Aorta (tissue), 5 donors: ENCODE data around the gene ANKRD23. TPM values are rescaled to one million over a fixed set of nuclear protein-coding genes. Genes with fewer than 3 reads are reported as not detected.

Experiments
- ATAC-seq: fragments of 200-7000 bp; cut with Tn5 transposase; one replicate; pipeline ENCODE4 v1.9.1; 2022; ENCODE audit warnings: moderate library complexity; ENCODE audit not compliant: low FRiP score
- DNase-seq, 2 donors: peaks; one replicate each; pipeline ENCODE4 v3.0.0-alpha.2; 2020
- H3K27ac ChIP-seq, 2 donors: one replicate each; pipeline ENCODE4 v1.5.1; 2013; ENCODE audit warnings: low read length in 2 of 2, mild to moderate bottlenecking in 2 of 2, moderate library complexity in 2 of 2, control low read depth in 1 of 2, inconsistent platforms in 1 of 2, low read depth in 1 of 2
- H3K27me3 ChIP-seq, 2 donors: one replicate each; pipeline ENCODE4 v1.6.1; 2013; ENCODE audit warnings: control low read depth in 1 of 2, low read length in 1 of 2, mild to moderate bottlenecking in 1 of 2, moderate library complexity in 1 of 2; ENCODE audit not compliant: insufficient read depth in 2 of 2, control insufficient read depth in 1 of 2
- H3K36me3 ChIP-seq, 2 donors: one replicate each; pipeline ENCODE4 v1.6.1; 2013; ENCODE audit warnings: control low read depth in 1 of 2, low read length in 1 of 2, mild to moderate bottlenecking in 1 of 2; ENCODE audit not compliant: insufficient read depth in 2 of 2, control insufficient read depth in 1 of 2
- H3K4me1 ChIP-seq, 2 donors: one replicate each; pipeline ENCODE4 v1.6.1; 2013; ENCODE audit warnings: low read length in 2 of 2, control low read depth in 1 of 2, mild to moderate bottlenecking in 1 of 2, moderate library complexity in 1 of 2; ENCODE audit not compliant: insufficient read depth in 2 of 2, control insufficient read depth in 1 of 2
- H3K4me3 ChIP-seq, 2 donors: one replicate each; pipeline ENCODE4 v1.5.1; 2013; ENCODE audit warnings: low read length in 2 of 2, control low read depth in 1 of 2, mild to moderate bottlenecking in 1 of 2
- H3K9me3 ChIP-seq: one replicate; pipeline ENCODE4 v1.6.1; 2013; ENCODE audit warnings: mild to moderate bottlenecking, low read length; ENCODE audit not compliant: control insufficient read depth
- WGBS, 2 donors: extraction: QIAGEN DNeasy Blood & Tissue Kit; methylation state at CpG; one replicate each; pipeline ENCODE4 v1.1.7; 2013; 5-methylcytosine and 5-hydroxymethylcytosine counted together
- intact Hi-C, 2 donors: fragments of 100-400 bp; cut with DNase I; formaldehyde crosslinking; loops; one replicate each; pipeline versions ENCODE4 v1.14.2 to v1.15.0; 2022
- polyA plus RNA-seq, 2 donors: library from polyadenylated mRNA; stranded (reverse); fragments of 200-250 nt; gene quantifications; one replicate each; pipeline ENCODE4 v1.2.3, GENCODE V29; 2013
- total RNA-seq, 2 donors: library from RNA; stranded (reverse); fragmentation: NEBNext Ultra II Directional; extraction: Animal tissue kit (Norgen Biotek cat#: 25700); gene quantifications; one replicate each; pipeline ENCODE4 v1.2.1, GENCODE V29; 2021
- donor health status: healthy with polysubstance abuse.
- donor health status: Bipolar disorder and iron deficiency.
- donor health status: DM: no; HTN: no; CAD: no.
- donor health status: DM: no; HTN: no; CAD: no.
- donor health status: DM: yes; HTN: yes; CAD: no.

The ANKRD23 gene
- total and polyA plus RNA-seq, 4 donors, result 4.6 to 5.4 (median 5.3) TPM; not detected in 1

DNA sequence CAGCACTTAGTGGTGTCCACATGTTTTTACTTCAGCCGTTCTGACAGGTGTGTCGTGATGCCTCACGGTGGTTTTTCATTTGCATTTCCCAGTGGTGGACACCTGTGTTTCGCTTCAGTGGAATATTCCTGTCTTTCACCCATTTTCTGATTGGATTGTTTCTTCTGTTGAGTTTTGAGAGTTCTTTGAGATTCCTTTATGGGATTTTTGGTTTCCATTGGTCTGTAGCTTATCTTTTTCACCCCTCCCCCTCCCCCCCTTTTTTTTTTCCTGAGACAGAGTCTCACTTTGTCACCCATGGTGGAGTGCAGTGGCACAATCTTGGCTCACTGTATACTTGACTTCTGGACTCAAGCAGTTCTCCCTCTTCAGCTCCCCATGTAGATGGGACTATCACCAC is 8.0 kb downstream of the ANKRD23 start:
- DNase-seq (no peak), ATAC-seq (no peak)
- no peaks in the 10 kb centered on the region for H3K36me3 ChIP-seq
- no peaks in the 10 kb centered on the region for H3K4me1 ChIP-seq
- no peak overlapping the region for H3K4me3 ChIP-seq
- WGBS, 2 donors, result 84 to 94% methylated on average over 4 of the region's 4 CpGs
- no peak overlapping the region for H3K27ac ChIP-seq
- H3K9me3 ChIP-seq, result no peaks in the 10 kb centered on the region
- no peaks in the 10 kb centered on the region for H3K27me3 ChIP-seq
- intact Hi-C loops, result no loop called here

DNA sequence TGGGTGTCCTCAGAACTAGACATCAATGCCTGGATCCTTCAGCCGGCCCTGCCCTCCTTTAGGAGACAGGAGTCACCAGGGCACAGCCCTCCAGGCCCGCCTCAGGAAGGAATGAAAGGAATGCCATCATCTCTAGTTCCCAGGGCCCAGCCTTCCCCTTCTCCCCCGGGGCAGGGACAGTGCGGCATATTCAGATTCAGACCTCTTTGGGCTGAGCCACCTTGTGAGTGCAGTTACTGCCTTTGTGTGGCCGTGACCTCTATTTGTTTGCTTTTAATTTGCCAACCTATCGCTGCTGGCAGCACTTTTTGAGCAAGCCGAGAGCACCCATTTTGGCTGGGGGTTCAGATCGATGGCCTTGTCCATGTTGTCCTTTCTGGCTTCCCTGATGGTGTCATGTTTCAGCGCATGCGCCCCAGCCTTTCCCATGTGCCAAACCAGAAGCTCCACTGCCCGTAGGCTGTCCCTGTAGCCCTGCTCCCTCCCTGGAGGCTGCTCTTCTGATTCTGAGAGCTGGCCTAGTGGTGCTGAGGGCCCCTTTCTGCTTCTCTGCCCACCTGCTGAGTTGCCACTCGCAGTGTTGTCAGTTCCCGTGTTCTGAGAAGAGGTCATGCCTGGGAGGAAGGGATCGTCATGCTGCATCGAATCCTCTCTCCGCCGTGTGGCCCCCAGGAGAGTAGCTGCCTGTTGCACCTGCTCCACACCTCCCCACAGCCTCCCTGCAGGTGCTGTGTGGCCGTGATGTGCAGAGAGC is 10.9 kb downstream of the ANKRD23 start:
- 54 to 58% methylated on average over 18 of the region's 18 CpGs for WGBS, 2 donors
- Histone ChIP-seq H3K27me3 (no peaks in the 10 kb centered on the region), H3K4me1 (no peaks in the 10 kb centered on the region), H3K9me3 (no peaks in the 10 kb centered on the region), H3K27ac (no peak overlapping the region), H3K36me3 (no peaks in the 10 kb centered on the region), H3K4me3 (no peak overlapping the region)
- intact Hi-C loops, result no loop called here
- DNase-seq (peak in 1 of 2 donors; percentile 87), ATAC-seq (peak; percentile 57)

DNA sequence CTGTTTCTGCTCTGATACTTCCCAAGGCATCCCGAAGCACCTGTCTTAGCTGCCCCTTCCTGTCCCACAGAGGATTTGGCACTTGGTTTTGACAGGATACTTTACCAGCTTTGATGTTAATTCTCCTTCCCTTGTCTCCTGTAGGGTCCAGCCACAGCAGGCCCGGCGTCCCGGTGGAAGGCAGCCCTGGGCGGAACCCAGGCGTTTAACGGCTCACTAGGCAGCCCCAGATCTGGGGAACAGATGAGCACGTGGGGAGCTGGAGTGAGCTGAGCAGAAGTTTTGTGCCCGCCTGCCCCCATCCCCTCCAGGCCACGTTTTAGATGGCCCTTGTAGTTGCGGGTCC is 11.4 kb downstream of the ANKRD23 start:
- Histone ChIP-seq H3K4me1 (no peaks in the 10 kb centered on the region), H3K4me3 (no peak overlapping the region), H3K36me3 (no peaks in the 10 kb centered on the region), H3K27me3 (no peaks in the 10 kb centered on the region), H3K9me3 (no peaks in the 10 kb centered on the region), H3K27ac (no peak overlapping the region)
- DNase-seq (no peak), ATAC-seq (no peak)
- 78 to 82% methylated on average over 11 of the region's 11 CpGs for WGBS, 2 donors
- intact Hi-C loops, result no loop called here

DNA sequence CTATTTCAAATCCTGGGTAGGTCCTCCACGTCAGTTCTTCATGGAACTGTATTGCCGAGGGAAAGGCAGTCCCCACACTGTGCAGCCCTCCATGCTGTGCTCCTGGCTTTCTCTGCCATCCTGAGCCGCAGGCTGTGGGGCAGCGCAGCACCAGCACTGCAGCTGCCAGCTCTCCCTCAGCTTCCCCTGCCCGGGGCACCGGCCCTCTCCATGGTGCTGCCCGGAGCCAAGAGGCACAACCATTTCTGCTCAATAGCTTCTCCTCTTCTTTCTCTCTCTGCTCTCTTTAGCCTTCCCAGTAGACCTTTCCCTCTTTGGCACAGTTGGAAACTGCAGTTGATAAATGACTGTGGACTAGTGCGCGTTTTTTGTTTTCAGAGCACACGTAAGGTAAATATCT is 12.1 kb downstream of the ANKRD23 start:
- Histone ChIP-seq H3K27me3 (no peaks in the 10 kb centered on the region), H3K4me1 (no peaks in the 10 kb centered on the region), H3K4me3 (no peak overlapping the region), H3K36me3 (no peaks in the 10 kb centered on the region), H3K9me3 (no peaks in the 10 kb centered on the region), H3K27ac (no peak overlapping the region)
- 55 to 60% methylated on average over 10 of the region's 10 CpGs for WGBS, 2 donors
- intact Hi-C loops, result no loop called here
- no peak for DNase-seq
- ATAC-seq, result no peak

DNA sequence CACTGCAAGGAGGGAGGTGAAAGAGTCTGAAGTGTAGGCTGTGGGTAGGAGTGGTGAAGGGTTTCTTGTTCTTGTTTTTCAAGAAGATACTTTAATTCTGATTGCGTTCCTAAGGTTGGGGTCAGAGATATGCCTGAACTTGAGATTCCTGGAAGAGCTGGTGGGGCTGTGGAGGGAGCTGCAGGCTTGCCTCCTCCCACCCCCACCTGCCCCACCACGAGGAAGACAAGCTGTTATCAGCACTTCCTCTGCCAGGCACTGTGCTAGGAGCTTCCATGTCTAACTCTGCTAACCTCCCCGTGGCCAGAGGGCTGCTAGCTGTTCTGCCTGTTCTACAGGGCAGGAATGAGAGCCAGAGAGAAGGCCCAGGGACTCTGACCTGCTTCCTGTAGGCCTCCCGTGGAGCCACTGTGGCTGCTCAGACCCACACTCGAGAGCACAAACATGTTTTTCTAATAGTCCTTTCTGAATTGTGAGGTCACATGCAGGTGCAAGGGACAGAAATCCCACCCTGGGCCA is 13.7 kb downstream of the ANKRD23 start:
- H3K9me3 ChIP-seq, result no peaks in the 10 kb centered on the region
- no peaks in the 10 kb centered on the region for H3K4me1 ChIP-seq
- no peak overlapping the region for H3K4me3 ChIP-seq
- intact Hi-C loops, result no loop called here
- WGBS, 2 donors, result 80 to 84% methylated on average over 5 of the region's 5 CpGs
- H3K27me3 ChIP-seq, result no peaks in the 10 kb centered on the region
- no peak for ATAC-seq
- no peak overlapping the region for H3K27ac ChIP-seq
- no peak for DNase-seq
- no peaks in the 10 kb centered on the region for H3K36me3 ChIP-seq

DNA sequence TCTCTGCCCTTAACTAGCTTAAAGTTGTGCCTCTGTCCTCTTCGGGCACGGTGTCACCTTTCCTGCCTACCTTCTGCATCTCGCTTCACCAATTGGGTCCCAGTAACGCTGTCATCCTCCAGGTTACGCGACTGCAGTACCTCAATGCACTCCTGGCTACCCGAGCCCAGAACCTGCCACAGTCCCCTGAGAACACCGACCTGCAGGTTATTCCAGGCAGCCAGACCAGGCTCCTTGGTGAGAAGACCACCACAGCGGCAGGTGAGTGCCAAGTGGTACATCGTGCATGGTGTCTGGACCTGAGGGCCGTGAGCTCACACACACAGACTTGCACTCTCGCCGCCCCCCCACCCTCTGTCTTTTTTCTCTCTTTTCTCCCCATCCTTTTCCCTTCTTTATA is 14.9 kb downstream of the ANKRD23 start:
- no peak overlapping the region for H3K27ac ChIP-seq
- H3K4me1 ChIP-seq, result no peaks in the 10 kb centered on the region
- ATAC-seq, result no peak
- no peak overlapping the region for H3K4me3 ChIP-seq
- H3K9me3 ChIP-seq, result no peaks in the 10 kb centered on the region
- H3K36me3 ChIP-seq, result no peaks in the 10 kb centered on the region
- DNase-seq, result peak in 1 of 2 donors; percentile 40
- WGBS, 2 donors, result 92 to 95% methylated on average over 13 of the region's 13 CpGs
- H3K27me3 ChIP-seq, result no peaks in the 10 kb centered on the region
- intact Hi-C loops, result no loop called here

DNA sequence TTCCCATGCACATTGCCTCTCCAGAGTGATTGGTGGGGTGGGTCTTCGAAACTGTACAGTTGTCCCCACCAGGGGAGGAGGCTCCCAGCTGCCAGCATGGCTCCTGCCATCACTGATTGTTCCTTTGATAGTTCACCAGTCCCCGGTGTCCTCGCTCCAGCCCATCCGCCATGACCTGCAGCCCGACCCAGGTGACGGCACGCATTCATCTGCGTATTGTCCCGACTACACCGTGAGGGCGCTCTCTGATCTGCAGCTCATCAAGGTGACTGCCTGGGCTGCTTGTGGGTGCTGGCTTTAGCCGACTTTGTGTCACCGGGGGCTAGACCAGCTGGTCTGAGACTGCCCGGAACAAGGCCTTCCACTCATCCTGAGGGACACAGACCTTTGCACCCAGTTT is 15.4 kb downstream of the ANKRD23 start:
- no peaks in the 10 kb centered on the region for H3K4me1 ChIP-seq
- ATAC-seq, result no peak
- no peaks in the 10 kb centered on the region for H3K9me3 ChIP-seq
- intact Hi-C loops, result no loop called here
- WGBS, 2 donors, result 93 to 94% methylated on average over 14 of the region's 14 CpGs
- DNase-seq, result peak in 1 of 2 donors; percentile 73
- H3K4me3 ChIP-seq, result no peak overlapping the region
- H3K27me3 ChIP-seq, result no peaks in the 10 kb centered on the region
- no peaks in the 10 kb centered on the region for H3K36me3 ChIP-seq
- no peak overlapping the region for H3K27ac ChIP-seq

DNA sequence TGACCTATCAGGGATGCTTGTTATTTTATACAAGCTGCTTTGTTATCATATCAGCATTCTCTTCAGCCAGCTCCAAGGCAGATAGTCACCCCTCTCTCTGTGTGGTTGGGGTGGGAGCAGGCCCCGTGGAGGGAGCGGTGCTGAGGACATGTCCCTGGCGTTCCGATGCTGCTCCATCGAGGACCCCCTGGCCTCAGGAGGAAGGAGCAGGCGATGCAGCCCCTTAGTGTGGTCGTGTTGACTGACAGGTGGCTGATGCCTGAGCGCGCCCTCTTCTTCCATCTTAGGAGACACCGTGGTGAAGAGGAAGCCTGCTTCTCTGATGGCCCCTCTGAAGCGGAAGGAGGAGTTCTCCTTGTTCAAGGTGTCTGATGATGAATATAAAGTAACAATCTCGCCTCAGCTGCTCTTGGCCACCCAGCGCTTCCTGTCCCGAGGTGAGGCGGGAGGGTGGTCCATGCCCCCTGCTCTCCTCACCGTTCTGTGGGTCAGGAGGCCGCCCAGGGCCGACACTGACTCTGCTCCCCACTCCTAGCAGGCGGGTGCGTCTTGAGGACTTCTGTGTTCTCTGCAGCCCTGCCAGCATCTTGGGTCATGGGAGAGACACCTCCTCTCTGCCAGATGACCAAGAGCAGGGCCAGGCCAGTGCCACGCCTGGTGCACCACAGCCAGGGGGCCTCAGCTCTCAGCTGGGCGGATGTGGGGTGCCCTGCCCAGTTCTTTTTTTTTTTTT is 17.1 kb downstream of the ANKRD23 start:
- no peak for ATAC-seq
- WGBS, 2 donors, result 91 to 92% methylated on average over 22 of the region's 22 CpGs
- H3K27me3 ChIP-seq, result no peaks in the 10 kb centered on the region
- H3K4me3 ChIP-seq, result no peak overlapping the region
- no peaks in the 10 kb centered on the region for H3K9me3 ChIP-seq
- H3K36me3 ChIP-seq, result no peaks in the 10 kb centered on the region
- peak in 1 of 2 donors; percentile 61 for DNase-seq
- H3K4me1 ChIP-seq, result no peaks in the 10 kb centered on the region
- intact Hi-C loops, result no loop called here
- H3K27ac ChIP-seq, result no peak overlapping the region

DNA sequence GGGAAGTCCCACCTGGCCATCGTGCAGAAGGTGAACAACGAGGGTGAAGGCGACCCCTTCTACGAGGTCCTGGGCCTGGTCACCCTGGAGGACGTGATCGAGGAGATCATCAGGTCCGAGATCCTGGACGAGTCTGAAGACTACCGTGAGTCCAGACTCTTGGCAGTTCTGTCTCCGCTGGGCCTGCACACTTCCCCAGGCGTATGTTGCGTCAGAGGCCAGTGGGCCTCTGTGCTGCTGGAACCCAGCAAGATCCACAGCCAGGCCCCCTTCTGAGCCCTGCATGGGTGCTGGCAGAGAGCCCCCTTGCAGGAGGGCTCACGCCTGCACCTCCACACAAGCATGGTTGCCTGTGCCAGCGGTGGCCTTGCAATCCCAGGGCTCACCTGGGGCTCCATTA is 18.8 kb downstream of the ANKRD23 start:
- ATAC-seq, result no peak
- intact Hi-C loops, result no loop called here
- no peaks in the 10 kb centered on the region for H3K9me3 ChIP-seq
- WGBS, 2 donors, result 93% methylated on average over 14 of the region's 14 CpGs
- no peaks in the 10 kb centered on the region for H3K36me3 ChIP-seq
- no peak overlapping the region for H3K27ac ChIP-seq
- DNase-seq, result peak in 1 of 2 donors; percentile 59
- no peaks in the 10 kb centered on the region for H3K4me1 ChIP-seq
- H3K27me3 ChIP-seq, result no peaks in the 10 kb centered on the region
- no peak overlapping the region for H3K4me3 ChIP-seq
